ENCODE results near the gene CWH43. TPM values are rescaled to one million over a fixed set of nuclear protein-coding genes. Genes with fewer than 3 reads are reported as not detected.
"Not testable (repeated sequence)": the region's sequence is repeated elsewhere in the genome, so short reads cannot be mapped to it uniquely, and the experiment has no call there.

Gene CWH43
- not detected for total RNA-seq

DNA sequence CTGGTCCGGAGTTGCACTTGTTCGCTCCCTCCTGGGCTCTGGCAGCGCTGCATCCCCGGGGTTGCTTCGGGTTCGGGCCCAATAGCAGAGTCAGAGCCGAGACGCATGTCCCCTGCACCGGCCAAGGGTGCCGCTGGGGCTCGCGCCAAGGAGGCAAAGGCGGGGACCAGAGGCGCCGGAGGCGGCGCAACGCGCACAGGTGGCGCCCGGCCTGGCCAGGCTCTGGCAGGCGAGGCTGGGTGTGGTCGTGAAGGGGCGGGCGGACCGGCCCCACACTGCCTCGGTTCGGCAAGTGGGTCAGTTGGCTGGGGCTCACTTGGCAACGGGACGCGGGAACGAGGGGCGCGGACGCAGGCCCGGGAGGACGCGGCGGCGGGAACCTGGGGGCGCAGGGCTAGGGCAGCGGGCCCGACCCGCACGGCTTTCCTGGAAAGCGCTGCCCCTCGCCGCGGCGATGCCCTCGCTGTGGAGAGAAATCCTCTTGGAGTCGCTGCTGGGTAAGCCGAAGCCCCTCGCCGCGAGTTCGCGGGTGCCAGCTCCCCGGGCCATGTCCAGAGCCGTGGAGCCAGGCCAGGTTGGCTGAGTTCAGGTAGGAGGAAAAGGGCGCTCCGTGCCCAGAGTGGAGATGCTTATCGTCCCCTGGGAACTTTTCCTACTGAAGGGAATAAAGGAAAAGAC lies at the start of gene CWH43:
TSS of gene CWH43 (plus strand) at position 300 of the 678 bp plus-strand sequence. CDS start at position 455, 155 bp downstream.
- no peak for ATAC-seq (replicated peaks)
- Mint-ChIP-seq H3K9me3 (no peaks in the 10 kb centered on the region), H3K4me3 (no peak within 1 kb of the TSS)

DNA sequence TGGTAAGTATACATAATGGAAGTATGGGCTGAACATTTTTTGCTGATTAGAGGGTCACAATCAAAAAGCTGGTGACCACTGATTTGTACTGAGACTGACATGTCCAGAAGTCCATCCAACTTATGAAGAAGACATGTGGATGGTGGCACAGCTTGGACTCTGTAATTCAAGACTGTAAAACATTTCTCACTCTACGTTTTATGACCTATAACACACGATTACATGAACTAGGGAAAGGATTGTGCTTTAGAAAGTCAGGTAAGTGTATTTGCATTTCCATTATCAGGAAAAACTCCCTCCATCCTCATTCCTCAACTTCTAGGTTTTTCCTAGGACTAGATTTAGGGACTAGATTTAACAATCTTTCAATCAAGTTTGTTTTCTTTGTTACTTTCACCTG lies 49.0 kb upstream of the CWH43 start:
- Mint-ChIP-seq H3K27me3 (peaks cover 2% of the 10 kb centered on the region), H3K4me3 (no peak overlapping the region), H3K36me3 (ENCODE audit: low read depth) (no peaks in the 10 kb centered on the region), H3K9me3 (peaks cover 4% of the 10 kb centered on the region), H3K27ac (no peak overlapping the region), H3K4me1 (no peaks in the 10 kb centered on the region)
- no peak for ATAC-seq (replicated peaks)

More for the DNA sequence above, at the start of gene CWH43:
- Mint-ChIP-seq H3K4me1 (no peaks in the 10 kb centered on the region), H3K27me3 (peaks cover 37% of the 10 kb centered on the region), H3K36me3 (ENCODE audit: low read depth) (no peaks in the 10 kb centered on the region), H3K27ac (no peak within 1 kb of the TSS)

DNA sequence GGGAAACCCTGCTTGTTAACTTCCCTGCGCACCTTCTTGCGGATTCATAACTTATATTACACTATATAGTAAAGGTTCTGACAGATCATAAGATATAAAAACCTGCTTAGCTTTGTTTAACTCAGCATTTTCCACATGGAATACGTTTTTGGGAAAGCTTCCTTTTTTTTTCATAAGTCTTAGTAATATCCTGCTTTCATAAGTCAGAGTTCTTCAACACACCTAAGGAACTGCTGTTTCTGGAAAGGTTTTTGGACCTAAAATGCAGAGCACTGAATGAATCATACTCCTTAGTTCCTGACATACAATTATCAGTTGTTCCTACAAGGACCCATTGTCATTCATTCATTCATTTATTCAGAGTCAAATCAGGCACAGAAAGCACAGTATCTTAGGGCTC lies 47.2 kb upstream of the CWH43 start:
- no peak overlapping the region for H3K27ac Mint-ChIP-seq
- no peaks in the 10 kb centered on the region for H3K4me1 Mint-ChIP-seq
- H3K4me3 Mint-ChIP-seq: no peak overlapping the region
- peaks cover 2% of the 10 kb centered on the region for H3K27me3 Mint-ChIP-seq
- H3K36me3 Mint-ChIP-seq (ENCODE audit: low read depth): no peaks in the 10 kb centered on the region
- H3K9me3 Mint-ChIP-seq: peaks cover 4% of the 10 kb centered on the region
- ATAC-seq (replicated peaks): no peak

DNA sequence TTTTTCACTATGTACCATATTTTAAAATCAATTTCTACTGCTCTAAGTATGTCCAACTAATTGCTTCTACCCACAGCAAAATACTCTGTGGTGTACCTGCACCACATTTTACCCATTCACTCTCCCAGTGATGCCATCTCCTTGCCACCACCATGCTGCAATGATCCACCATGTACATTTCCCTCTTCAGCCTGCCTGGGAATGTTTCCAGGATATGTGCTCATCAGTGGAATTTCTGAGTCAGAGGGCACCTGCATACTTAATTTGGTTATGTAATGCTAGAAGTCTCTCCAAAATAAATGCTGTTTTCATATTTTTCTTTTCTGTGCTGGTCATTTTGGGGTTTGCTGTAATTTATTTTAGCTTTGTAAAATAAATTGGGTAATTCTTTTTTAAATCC lies 46.3 kb upstream of the CWH43 start:
- H3K4me1 Mint-ChIP-seq: peaks cover 5% of the 10 kb centered on the region
- peaks cover 2% of the 10 kb centered on the region for H3K27me3 Mint-ChIP-seq
- H3K36me3 Mint-ChIP-seq (ENCODE audit: low read depth): no peaks in the 10 kb centered on the region
- no peak overlapping the region for H3K4me3 Mint-ChIP-seq
- H3K27ac Mint-ChIP-seq: no peak overlapping the region
- H3K9me3 Mint-ChIP-seq: peaks cover 4% of the 10 kb centered on the region
- no peak for ATAC-seq (replicated peaks)

DNA sequence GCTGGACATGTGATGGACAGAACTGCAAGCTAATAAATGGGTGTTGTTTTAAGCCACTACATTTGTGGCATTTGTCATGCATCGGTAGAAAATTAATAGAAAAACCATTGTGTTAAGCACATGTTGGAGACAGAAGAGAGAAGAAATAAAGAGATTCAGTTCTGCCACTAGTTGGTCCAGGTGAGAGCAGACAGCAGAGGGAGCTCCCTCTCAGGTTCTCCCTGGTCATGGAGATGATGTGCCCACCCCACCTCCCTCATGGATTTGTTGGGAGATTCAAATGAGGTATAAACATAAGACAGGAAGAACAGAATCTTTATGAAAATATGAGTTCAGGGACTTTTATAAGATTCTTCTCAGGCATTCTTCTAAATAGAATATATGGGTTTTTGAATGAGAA lies 42.7 kb upstream of the CWH43 start:
- no peak for ATAC-seq (replicated peaks)
- no peak overlapping the region for H3K27ac Mint-ChIP-seq
- H3K27me3 Mint-ChIP-seq: no peaks in the 10 kb centered on the region
- no peaks in the 10 kb centered on the region for H3K9me3 Mint-ChIP-seq
- no peak overlapping the region for H3K4me3 Mint-ChIP-seq
- H3K36me3 Mint-ChIP-seq (ENCODE audit: low read depth): no peaks in the 10 kb centered on the region
- peaks cover 5% of the 10 kb centered on the region for H3K4me1 Mint-ChIP-seq

DNA sequence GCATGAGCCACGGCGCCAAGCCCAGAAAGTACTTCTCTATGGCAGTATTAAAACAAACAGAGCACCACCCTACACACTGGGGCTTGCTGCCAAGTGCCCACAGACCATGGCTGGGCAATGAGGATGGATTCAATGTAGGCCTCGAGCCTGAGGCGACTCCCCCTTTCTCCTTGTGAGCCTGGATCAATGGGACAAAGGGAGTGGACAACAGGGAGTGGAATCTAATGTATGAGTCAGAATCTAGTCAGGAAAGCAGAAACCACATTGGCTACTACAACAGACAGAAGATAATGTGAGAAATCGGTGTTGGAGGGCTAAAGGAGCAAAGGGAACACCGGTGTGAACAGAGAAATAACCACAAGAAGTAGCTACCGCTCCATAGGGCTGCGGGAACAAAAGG lies 41.8 kb upstream of the CWH43 start:
- no peaks in the 10 kb centered on the region for H3K36me3 Mint-ChIP-seq (ENCODE audit: low read depth)
- H3K27me3 Mint-ChIP-seq: no peaks in the 10 kb centered on the region
- peaks cover 5% of the 10 kb centered on the region for H3K4me1 Mint-ChIP-seq
- no peaks in the 10 kb centered on the region for H3K9me3 Mint-ChIP-seq
- peak; percentile 5 for ATAC-seq (replicated peaks)
- H3K4me3 Mint-ChIP-seq: peak overlapping the region; percentile 6
- H3K27ac Mint-ChIP-seq: no peak overlapping the region

DNA sequence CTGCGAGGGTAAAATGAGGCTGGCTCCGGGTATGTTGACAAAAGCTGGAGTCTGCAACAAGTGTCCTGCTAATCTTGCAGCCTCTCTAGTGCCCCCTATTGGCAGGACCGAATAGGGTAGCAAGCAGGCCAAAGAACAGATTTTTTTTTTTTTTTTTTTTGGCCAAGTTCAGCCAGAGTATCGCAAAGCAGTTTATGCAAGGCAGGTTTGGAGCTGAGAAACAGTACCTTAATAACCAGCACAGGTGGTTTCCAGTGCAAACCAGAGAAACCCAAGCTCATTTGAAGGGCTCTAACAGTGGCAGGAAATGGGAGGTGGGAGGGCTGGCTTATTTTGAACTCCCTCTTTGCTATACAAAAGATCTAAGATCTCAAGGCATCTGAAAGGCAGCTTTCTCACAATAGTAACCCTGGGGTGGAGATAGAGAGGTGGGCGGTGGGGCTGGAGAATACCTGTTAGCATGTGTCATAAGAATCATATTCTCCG lies 41.3 kb upstream of the CWH43 start:
- no peaks in the 10 kb centered on the region for H3K36me3 Mint-ChIP-seq (ENCODE audit: low read depth)
- H3K27me3 Mint-ChIP-seq: no peaks in the 10 kb centered on the region
- no peaks in the 10 kb centered on the region for H3K9me3 Mint-ChIP-seq
- H3K4me3 Mint-ChIP-seq: peak overlapping the region; percentile 6
- peak; percentile 62 for ATAC-seq (replicated peaks)
- H3K27ac Mint-ChIP-seq: no peak overlapping the region
- peaks cover 5% of the 10 kb centered on the region for H3K4me1 Mint-ChIP-seq

DNA sequence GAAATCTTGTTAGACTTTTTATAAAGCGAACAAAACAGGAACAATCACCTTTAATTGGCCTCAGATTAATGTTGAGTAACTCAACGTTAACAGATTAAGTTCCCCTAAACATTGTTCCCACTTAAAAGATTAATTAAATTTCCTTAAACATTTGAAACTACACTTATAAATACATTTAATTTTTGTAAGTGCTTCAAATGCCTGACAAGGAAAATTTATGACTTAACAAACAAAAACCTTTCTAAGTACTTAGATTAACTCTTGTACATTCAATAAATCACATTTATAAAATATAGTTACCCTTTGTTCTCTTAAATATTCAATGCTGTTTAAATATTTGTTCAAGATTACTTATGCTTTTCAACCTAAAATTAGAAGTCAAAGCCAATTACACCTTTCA lies 40.1 kb upstream of the CWH43 start:
- Mint-ChIP-seq H3K27me3 (no peaks in the 10 kb centered on the region), H3K36me3 (ENCODE audit: low read depth) (no peaks in the 10 kb centered on the region), H3K9me3 (no peaks in the 10 kb centered on the region), H3K4me1 (peaks cover 5% of the 10 kb centered on the region), H3K27ac (no peak overlapping the region), H3K4me3 (no peak overlapping the region)
- no peak for ATAC-seq (replicated peaks)

DNA sequence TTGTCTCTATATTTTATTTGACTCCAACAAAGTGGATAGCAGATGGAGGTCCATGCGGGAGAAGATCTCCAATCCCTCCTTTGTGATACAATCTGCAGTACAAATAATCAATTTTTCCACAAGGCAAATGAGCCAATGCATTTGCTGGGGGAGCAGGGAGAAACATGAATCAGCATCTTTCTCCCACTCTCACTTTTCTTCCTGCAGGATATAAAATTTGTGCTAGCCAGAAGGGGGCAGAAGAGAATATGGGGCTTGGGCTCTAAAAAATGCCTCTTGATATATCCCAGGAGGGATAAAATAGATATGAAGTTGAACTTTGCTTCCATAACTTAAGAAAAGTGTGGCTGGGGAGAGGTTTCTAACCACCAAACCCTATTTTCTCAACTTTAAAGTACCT lies 38.3 kb upstream of the CWH43 start:
- no peak for ATAC-seq (replicated peaks)
- Mint-ChIP-seq H3K27me3 (no peaks in the 10 kb centered on the region), H3K36me3 (ENCODE audit: low read depth) (no peaks in the 10 kb centered on the region), H3K4me3 (no peak overlapping the region), H3K9me3 (no peaks in the 10 kb centered on the region), H3K27ac (no peak overlapping the region), H3K4me1 (peaks cover 5% of the 10 kb centered on the region)

DNA sequence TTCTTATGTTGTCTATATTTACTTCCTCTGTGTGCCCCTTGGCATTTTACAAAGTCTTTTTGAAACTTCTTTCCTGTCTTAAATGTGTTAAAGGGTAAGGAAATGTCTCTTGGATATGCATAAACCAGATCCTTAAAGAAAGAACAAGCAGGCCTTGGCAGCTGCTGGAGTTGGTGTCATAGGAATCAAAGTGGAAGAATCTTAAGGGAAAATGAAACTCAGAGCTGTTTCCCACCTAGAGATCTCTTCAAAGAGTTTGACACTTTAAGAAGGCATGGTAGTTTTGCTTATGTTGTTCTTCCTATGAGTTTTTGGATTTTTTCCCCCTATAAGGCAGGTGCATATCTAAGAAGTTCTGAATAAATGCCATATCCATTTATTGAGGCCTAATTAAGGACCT lies 37.0 kb upstream of the CWH43 start:
- Mint-ChIP-seq H3K36me3 (ENCODE audit: low read depth) (no peaks in the 10 kb centered on the region), H3K27ac (no peak overlapping the region), H3K27me3 (no peaks in the 10 kb centered on the region), H3K4me1 (peaks cover 5% of the 10 kb centered on the region), H3K4me3 (no peak overlapping the region), H3K9me3 (no peaks in the 10 kb centered on the region)
- ATAC-seq (replicated peaks): no peak

DNA sequence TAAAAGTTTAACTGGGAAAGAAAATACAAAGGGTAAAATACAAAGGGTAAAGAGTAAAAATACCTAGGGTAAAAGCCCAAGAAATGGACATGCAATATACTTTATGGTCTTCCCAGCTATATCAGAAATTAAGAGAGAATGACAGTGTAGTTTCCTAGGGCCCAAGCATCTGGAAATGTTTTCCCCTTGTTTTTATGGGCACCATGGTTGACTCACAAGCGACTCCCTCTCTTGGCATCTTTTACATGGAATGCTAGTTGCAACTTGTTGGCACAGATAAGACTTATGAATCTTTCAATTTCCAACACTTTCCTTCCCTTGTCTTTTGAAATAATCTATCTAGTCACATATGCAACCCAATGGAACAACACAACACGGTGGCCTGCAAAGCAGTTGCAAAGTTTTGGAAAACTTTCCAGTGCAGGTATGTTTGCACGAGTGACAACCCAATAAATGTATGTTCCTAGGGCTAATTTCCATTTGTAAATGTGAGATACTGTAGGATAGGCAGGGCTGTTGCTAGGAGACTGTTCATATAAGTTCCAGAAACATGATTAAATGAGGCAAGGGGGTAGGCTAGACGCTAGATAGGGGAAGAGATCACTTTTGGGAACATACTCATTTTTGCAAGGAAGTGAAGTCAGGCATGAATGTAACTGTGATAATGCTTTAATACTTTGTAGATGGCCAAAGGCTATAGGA lies 36.4 kb upstream of the CWH43 start:
- Mint-ChIP-seq H3K27me3 (no peaks in the 10 kb centered on the region), H3K4me1 (no peaks in the 10 kb centered on the region), H3K36me3 (ENCODE audit: low read depth) (no peaks in the 10 kb centered on the region), H3K27ac (no peak overlapping the region), H3K4me3 (no peak overlapping the region), H3K9me3 (no peaks in the 10 kb centered on the region)
- no peak for ATAC-seq (replicated peaks)

DNA sequence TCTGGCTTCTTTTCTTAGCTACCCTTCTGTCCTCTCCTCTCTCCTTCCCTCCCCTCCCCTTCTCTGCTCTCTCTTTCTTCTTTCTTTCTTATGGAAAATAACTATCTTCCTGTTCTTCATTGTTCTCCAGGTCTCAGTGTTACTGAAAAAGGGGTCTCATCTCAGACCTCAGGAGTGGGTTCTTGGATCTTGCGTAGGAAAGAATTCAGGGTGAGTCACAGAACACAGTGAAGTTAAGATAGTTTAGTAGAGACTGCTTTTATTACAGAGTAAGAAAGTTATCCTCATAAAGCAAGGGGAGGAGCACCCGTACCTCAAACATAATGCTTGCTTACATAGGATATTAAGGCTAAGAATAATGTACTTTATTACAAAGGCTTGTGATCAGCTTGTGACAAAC lies 31.8 kb upstream of the CWH43 start:
- Mint-ChIP-seq H3K4me1 (no peaks in the 10 kb centered on the region), H3K36me3 (ENCODE audit: low read depth) (no peaks in the 10 kb centered on the region), H3K9me3 (no peaks in the 10 kb centered on the region), H3K27ac (no peak overlapping the region), H3K4me3 (no peak overlapping the region), H3K27me3 (peaks cover 9% of the 10 kb centered on the region)
- ATAC-seq (replicated peaks): no peak

DNA sequence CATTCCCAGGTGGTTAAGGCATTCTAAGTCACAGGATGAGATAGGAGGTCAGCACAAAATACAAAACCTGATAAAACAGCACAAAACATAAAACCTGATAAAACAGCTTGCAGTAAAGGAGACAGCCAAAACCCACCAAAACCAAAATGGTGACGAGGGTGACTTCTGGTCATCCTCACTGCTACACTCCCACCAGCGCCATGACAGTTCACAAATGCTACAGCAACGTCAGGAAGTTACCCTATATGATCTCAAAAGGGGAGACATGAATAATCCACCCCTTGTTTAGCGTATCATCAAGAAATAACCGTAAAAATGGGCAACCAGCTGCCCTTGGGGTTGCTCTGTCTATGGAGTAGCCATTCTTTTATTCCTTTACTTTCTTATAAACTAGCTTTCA lies 28.7 kb upstream of the CWH43 start:
- not testable (repeated sequence) for H3K27ac Mint-ChIP-seq; H3K9me3 Mint-ChIP-seq; ATAC-seq (replicated peaks); H3K36me3 Mint-ChIP-seq (ENCODE audit: low read depth); H3K4me3 Mint-ChIP-seq; H3K4me1 Mint-ChIP-seq
- H3K27me3 Mint-ChIP-seq: peaks cover 10% of the 10 kb centered on the region

DNA sequence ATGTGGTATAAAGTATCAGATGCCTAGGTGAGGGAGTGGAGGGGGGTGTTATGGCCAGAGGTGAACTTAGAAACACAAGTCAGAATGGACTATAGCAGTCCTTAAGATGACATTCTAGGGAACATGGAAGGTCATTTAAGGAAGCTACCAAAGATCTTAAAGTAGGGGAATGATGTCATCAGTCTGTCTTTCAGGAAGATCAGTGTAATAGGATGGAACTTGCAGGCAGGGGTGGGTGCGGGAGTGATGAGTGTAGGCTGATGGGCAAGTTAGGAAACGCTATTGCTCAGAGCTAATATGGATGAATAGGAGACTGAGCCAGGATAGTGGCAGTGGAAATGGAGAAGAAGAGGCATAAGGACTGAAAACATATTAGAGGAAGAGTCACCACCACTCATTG lies 27.5 kb upstream of the CWH43 start:
- Mint-ChIP-seq H3K9me3 (no peaks in the 10 kb centered on the region), H3K36me3 (ENCODE audit: low read depth) (no peaks in the 10 kb centered on the region), H3K4me3 (no peak overlapping the region), H3K4me1 (no peaks in the 10 kb centered on the region), H3K27me3 (peaks cover 10% of the 10 kb centered on the region), H3K27ac (no peak overlapping the region)
- ATAC-seq (replicated peaks): no peak

DNA sequence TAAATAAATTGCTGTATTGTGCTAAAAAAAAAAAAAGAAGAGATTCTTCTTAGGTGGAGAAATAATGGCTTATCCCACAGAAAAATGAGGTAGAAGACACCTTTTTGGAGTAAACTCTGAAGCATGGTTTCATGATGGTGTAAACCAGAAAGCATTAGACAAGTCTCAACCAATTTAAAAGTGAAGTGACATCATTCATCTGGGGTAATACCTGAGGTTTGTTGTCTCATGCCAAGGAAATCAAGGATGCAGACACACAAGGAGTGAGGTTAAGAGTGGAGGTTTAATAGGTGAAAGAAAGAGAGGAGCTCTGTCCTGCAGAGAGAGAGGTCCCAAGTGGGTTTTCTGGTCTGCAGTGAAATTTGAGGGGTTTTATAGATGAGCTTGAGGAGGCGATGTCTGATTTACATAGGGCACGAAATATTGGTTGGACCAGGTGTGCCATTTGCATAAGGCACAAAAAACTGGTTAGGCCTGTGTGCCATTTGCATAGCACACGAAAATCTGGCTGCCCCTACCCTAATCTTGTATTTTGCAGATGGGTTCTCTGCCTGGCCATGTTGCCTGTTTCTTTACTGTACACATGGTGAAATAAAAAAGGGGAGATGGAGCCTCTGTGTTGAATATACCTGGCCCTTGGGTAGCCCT lies 25.0 kb upstream of the CWH43 start:
- Mint-ChIP-seq H3K4me3 (no peak overlapping the region), H3K36me3 (ENCODE audit: low read depth) (no peaks in the 10 kb centered on the region), H3K9me3 (no peaks in the 10 kb centered on the region), H3K27ac (no peak overlapping the region), H3K4me1 (no peaks in the 10 kb centered on the region), H3K27me3 (peaks cover 10% of the 10 kb centered on the region)
- ATAC-seq (replicated peaks): no peak
